ENCODE results near the gene DOK1.

The DOK1 gene

GRCh38 chr2:74552914-74553811 lies 1.4 kb upstream of the DOK1 start:
- TF ChIP-seq CTCF (IDR thresholded peaks at IDR 0.05; ENCODE audit: extremely low read depth, insufficient read depth, missing control alignments) = no peak
- peak; percentile 65 for DNase-seq (ENCODE audit: low spot score)
- in situ Hi-C loops (cut with MboI; ENCODE audit: low pct_unique_long_range_greater_than_20kb, low sequenced_read_pairs, unreplicated experiment) = no loop called here

DNA sequence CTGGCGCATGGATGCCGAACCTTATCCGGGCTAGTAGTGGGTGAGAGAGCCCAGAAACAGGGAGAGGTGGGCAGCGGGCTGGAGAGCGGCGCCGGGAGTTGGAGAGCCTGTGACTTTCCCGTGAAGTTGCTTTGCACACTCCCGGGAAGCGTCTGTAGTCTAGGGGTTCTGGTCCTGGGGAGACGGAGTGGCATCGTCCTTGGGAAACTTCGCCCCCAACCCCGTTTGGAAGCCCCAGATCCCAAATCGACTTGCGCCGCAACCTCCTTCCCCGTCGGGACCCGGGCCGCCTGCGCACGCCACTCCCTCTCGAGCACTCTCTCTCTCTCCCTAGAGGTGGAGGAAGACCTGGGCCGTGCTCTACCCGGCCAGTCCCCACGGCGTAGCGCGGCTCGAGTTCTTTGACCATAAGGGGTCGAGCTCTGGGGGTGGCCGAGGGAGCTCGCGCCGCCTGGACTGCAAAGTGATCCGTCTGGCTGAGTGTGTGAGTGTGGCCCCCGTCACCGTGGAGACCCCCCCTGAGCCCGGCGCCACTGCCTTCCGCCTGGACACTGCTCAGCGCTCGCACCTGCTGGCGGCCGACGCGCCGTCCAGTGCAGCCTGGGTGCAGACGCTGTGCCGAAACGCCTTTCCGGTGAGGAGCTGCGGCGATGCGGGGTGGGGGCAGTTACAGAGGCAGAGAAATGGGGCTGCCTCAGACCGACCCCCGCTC lies 456 bp downstream of the DOK1 start:
- in situ Hi-C loops (cut with MboI; ENCODE audit: low pct_unique_long_range_greater_than_20kb, low sequenced_read_pairs, unreplicated experiment) = no loop called here
- DNase-seq (ENCODE audit: low spot score) = peak; percentile 70
- TF ChIP-seq CTCF (IDR thresholded peaks at IDR 0.05; ENCODE audit: extremely low read depth, insufficient read depth, missing control alignments) = no peak

GRCh38 chr2:74555610-74556103 lies 1.1 kb downstream of the DOK1 start:
- DNase-seq (ENCODE audit: low spot score) = no peak
- in situ Hi-C loops (cut with MboI; ENCODE audit: low pct_unique_long_range_greater_than_20kb, low sequenced_read_pairs, unreplicated experiment) = no loop called here
- TF ChIP-seq CTCF (IDR thresholded peaks at IDR 0.05; ENCODE audit: extremely low read depth, insufficient read depth, missing control alignments) = no peak

DNA sequence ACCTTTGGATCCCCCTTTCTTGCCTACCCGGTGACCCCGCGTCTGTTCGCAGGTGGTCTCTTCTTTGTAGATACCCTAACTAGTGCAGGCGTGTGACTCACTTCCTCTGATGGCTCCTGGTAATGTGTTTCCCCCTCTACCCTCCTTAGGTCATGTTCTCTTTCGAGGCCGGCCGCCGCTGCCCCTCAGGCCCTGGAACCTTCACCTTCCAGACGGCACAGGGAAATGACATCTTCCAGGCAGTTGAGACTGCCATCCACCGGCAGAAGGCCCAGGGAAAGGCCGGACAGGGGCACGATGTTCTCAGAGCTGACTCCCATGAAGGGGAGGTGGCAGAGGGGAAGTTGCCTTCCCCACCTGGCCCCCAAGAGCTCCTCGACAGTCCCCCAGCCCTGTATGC lies 1.6 kb downstream of the DOK1 start:
- in situ Hi-C loops (cut with MboI; ENCODE audit: low pct_unique_long_range_greater_than_20kb, low sequenced_read_pairs, unreplicated experiment) = no loop called here
- TF ChIP-seq CTCF (IDR thresholded peaks at IDR 0.05; ENCODE audit: extremely low read depth, insufficient read depth, missing control alignments) = no peak
- DNase-seq (ENCODE audit: low spot score) = no peak

- DNase-seq (ENCODE audit: low spot score) = no peak
- no peak for TF ChIP-seq CTCF (IDR thresholded peaks at IDR 0.05; ENCODE audit: extremely low read depth, insufficient read depth, missing control alignments)
- in situ Hi-C loops (cut with MboI; ENCODE audit: low pct_unique_long_range_greater_than_20kb, low sequenced_read_pairs, unreplicated experiment) = no loop called here
These were observed 2.4 kb downstream of the DOK1 start for GRCh38 chr2:74556831-74557370.
